Activated naive CD4-positive, alpha-beta T cell treated with anti-CD3 and anti-CD28 coated beads, Interleukin-2, amount 50 U/mL, for 72 hours (primary cell): Measurements from ENCODE around the gene RADX. TPM values are rescaled to one million over a fixed set of nuclear protein-coding genes. Genes with fewer than 3 reads are reported as not detected.

Source experiments
- ATAC-seq, 2 donors: fragments of 150-1000 bp; cut with Tn5 transposase; 2 replicates each; pipeline ENCODE4 v1.10.0; 2021; ENCODE audit warnings: mild to moderate bottlenecking in 2 of 2, moderate library complexity in 2 of 2
- DNase-seq, 2 donors: peaks; one replicate each; pipeline ENCODE4 v3.0.0; 2021 to 2022; ENCODE audit warnings: low spot score in 2 of 2
- H3K27ac Mint-ChIP-seq, 2 donors: one replicate each; pipeline ENCODE4 v1.8.0; 2022; ENCODE audit warnings: mild to moderate bottlenecking in 2 of 2, mixed read lengths in 2 of 2
- H3K36me3 Mint-ChIP-seq, 2 donors: one replicate each; pipeline ENCODE4 v1.8.0; 2022; ENCODE audit warnings: mixed read lengths in 2 of 2
- H3K9me3 Mint-ChIP-seq, 2 donors: one replicate each; pipeline ENCODE4 v1.8.0; 2022; ENCODE audit warnings: mixed read lengths in 2 of 2
- total RNA-seq, 2 donors: library from RNA; stranded (reverse); gene quantifications; one replicate each; pipeline ENCODE4 v1.2.3, GENCODE V29; 2022

RADX gene
- total RNA-seq, 2 donors from 2014 or later: 12.0 to 12.1 TPM

GRCh38 chrX:106725931-106726330, 114.2 kb downstream of the RADX start:
- Mint-ChIP-seq H3K9me3 (no peaks in the 10 kb centered on the region), H3K36me3 (no peaks in the 10 kb centered on the region), H3K27ac (no peak overlapping the region)
- DNase-seq: no peak
- ATAC-seq: peak in 1 of 2 donors; percentile 43

- ATAC-seq (peak; percentile 20 to 92), DNase-seq (peak in 1 of 2 donors; percentile 21)
- no peak within 1 kb of the TSS for H3K27ac Mint-ChIP-seq
- no peaks in the 10 kb centered on the region for H3K9me3 Mint-ChIP-seq
- H3K36me3 Mint-ChIP-seq: no peaks in the 10 kb centered on the region
Observed at GRCh38 chrX:106726485-106727437, 115.0 kb downstream of the RADX start, which contains the start of gene RNF128. RNF128 (plus strand) TSS chrX:106726701; CDS start chrX:106726914, 213 bp downstream.

DNA sequence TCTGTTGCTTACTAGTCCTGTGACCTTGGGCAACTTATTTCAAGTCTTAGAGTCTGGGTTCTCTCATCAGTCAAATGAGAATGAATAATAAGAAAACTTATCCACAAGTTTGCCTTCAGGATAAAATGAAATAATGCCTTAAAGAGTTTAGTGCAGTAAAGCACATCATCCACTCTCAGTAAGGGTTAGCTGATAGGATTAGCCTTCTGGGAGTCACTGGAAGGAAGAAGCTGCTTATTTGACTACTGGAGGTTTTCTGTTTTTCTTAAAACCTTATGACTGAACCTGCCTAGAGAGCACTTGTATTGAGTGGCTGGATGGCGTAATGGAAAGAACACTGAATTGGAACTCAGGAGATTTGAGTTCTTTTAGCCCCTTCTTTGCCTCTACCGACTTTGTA, 116.6 kb downstream of the RADX start:
- no peak for ATAC-seq
- Mint-ChIP-seq H3K27ac (no peak overlapping the region), H3K36me3 (no peaks in the 10 kb centered on the region), H3K9me3 (no peaks in the 10 kb centered on the region)
- no peak for DNase-seq

Other genes starting within 250 kb of the RADX start
- gene RNF128, start 114.7 kb downstream of the RADX start, total RNA-seq: not detected
- gene TBC1D8B, start 190.7 kb downstream of the RADX start, total RNA-seq: 1 to 10 TPM in 1 of 2 donors, under 1 TPM in 1; 0.18 to 2.3 TPM